Stimulated activated CD8-positive, alpha-beta memory T cell treated with anti-CD3 and anti-CD28 coated beads, Interleukin-15, amount 100 ng/mL, for 24 hours (primary cell): ENCODE measurements around the gene HOXD10.

ENCODE experiments used
- DNase-seq: peaks from one replicate; pipeline ENCODE4 v3.0.0-alpha.2; 2020; ENCODE audit warnings: low read depth

HOXD10 gene

GRCh38 chr2:176082824-176083751, 33.5 kb upstream of the HOXD10 start:
- DNase-seq, result no peak

GRCh38 chr2:176083796-176084261, 32.7 kb upstream of the HOXD10 start, which contains the start of gene EVX2:
Gene EVX2 (minus strand): TSS chr2:176083962. CDS start chr2:176083776, 186 bp downstream.
- no peak for DNase-seq

- DNase-seq, result no peak
Observed at GRCh38 chr2:176084611-176085119, 31.9 kb upstream of the HOXD10 start.

GRCh38 chr2:176085120-176085788, 31.3 kb upstream of the HOXD10 start:
- no peak for DNase-seq

- DNase-seq, result no peak
Observed at GRCh38 chr2:176085861-176086771, 30.5 kb upstream of the HOXD10 start.

GRCh38 chr2:176087330-176088047, 29.1 kb upstream of the HOXD10 start:
- DNase-seq, result no peak

- no peak for DNase-seq
Observed at GRCh38 chr2:176088048-176088936, 28.3 kb upstream of the HOXD10 start.

GRCh38 chr2:176088937-176089842, 27.4 kb upstream of the HOXD10 start:
- no peak for DNase-seq

- DNase-seq, result no peak
Observed at GRCh38 chr2:176089843-176090395, 26.7 kb upstream of the HOXD10 start.

GRCh38 chr2:176090862-176091261, 25.7 kb upstream of the HOXD10 start:
- no peak for DNase-seq

GRCh38 chr2:176091329-176092258, 25.0 kb upstream of the HOXD10 start:
- DNase-seq, result no peak

- no peak for DNase-seq
Observed at GRCh38 chr2:176092270-176093144, 24.1 kb upstream of the HOXD10 start, which contains the start of gene HOXD13. Gene HOXD13 (plus strand): TSS chr2:176092721. CDS start chr2:176092891, 170 bp downstream.

GRCh38 chr2:176093145-176093897, 23.3 kb upstream of the HOXD10 start:
- no peak for DNase-seq

GRCh38 chr2:176093898-176094249, 22.7 kb upstream of the HOXD10 start:
- DNase-seq, result no peak

GRCh38 chr2:176094349-176094748, 22.2 kb upstream of the HOXD10 start:
- no peak for DNase-seq

- no peak for DNase-seq
Observed at GRCh38 chr2:176095421-176095820, 21.2 kb upstream of the HOXD10 start.
